ENCODE results near the gene C5orf22.
A peak's percentile ranks its signal among the peaks of the same experiment; 100 is the strongest.
"Not testable (repeated sequence)": the region's sequence is repeated elsewhere in the genome, so short reads cannot be mapped to it uniquely, and the experiment has no call there.

Gene C5orf22

DNA sequence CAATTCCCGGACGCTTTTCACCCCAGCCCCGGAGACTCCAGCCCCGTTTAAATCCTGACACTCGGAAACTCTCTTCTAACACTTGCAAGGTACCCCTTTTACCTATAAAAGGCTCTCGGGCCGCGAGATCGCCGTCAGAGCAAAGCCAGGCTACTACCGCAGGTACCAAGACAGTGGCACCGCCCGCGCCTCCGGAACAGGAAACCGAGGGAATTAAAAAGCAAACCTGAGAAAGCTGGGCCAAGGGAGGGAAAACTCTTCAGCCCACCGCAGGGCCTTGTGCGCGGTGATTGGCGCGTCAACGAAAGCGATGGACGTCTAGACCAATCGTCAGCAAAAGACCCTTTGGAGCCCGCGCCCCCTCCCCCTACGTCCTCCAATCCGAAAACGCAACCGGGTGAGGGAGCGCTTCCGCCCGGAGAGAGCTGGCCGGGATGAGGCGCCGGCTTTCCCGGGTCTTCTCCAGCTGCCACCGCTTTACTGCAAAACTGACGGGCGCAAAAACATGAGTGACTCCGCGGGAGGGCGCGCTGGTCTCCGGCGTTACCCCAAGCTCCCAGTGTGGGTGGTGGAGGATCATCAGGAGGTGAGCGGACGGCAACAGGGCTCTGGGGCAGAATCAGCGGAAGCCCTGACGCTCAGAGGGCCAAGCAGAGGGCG is at the start of gene C5orf22, which contains the start of gene DROSHA:
Gene C5orf22 (plus strand): TSS at position 414 of the 660 bp plus-strand sequence. CDS start 92 bp downstream, at position 506.
Gene DROSHA (minus strand): TSS at position 206 of the 660 bp plus-strand sequence. CDS start 3,034 bp downstream, outside the sequence.
- peak; percentile 93 for DNase-seq

DNA sequence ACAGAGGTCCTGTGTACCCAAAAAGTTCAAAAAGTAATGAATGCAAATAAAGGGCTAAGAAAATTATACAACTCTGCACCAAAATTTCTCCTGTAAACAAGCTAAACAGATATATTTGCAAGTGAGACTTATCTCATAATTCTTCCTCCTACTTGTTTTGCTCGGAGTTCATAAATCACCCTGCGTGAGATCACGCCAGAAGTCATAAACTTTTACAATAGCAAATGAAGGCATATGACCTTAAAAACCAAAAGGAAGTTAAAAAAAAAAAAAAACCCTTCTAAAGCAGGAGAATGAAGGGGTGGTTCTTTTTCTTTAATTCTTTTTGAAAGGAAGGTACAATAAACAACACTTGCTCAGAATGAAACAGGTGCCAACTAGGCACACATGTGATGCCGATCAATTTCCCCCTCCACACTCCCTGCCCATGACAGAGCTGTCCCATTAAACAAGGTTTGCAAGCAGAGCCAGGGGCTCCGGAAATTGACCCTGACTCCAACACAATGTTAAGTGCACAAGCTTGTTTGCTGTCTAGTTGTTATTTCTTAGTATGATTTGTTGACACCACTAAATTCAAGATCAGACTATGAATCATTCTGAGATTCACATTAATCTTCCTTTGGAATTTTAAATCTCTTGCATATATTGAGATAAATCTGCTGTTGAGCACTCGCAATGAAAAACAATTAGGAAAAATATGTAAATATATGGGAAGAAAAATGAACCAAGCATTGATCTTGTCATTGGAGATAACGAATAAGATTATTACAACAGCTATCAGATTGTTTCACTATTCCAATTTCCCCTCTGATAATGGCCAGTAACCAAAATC is 46.5 kb upstream of the C5orf22 start:
- DNase-seq = no peak

DNA sequence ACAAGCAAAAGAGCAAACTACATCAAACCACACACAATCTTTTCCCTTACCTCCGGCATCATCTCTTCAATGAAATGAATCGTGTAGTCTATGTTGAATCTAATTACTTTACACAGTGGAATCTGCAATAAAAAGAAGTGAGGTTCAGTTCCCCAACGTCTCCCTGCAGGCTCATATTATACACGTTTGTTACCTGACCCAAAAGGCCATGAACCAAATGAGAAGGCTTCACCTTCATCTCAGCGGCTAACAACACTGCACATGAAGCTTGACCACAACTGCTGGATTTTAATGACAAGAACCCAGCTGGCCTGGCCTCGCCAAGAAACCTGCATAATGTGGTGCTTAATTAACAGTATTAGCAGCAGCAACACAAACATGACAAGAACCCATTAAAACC is 45.7 kb upstream of the C5orf22 start:
- DNase-seq = no peak

DNA sequence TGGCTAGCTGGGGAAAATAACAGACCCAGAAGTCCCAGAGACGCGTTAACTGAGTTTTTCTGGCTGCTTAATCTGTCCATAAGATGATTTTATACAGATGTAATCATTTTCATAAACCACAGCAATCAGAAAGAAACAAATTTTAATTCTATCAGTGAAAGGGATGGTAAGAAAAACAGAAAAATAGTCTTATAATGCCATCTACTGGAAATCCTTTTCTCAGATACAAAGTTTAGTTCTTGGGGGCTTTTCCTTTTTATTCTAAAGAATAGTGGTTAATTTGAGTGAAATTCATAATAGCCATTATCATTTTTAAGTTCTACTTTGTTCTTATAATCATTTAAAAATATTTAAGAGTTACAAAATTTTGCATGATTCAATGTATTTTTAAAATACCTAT is 44.6 kb upstream of the C5orf22 start:
- no peak for DNase-seq

DNA sequence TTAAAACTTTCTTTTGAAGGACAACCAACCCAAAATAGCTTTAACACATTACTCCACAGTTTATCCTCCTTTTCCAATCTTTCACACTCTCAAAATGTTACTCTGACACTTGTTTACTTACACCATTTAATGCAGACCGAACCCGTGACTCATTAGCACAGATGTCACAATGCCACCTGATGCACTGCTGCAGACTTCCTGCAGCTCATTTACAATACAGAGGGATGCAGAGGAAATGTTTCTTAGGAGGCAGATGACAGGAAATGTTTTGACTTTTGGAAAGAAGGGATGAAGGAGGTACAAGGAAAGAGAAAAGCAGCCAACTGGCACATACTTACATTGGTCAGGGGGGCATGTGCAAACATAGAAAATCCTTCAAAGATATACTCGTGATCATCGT is 39.2 kb upstream of the C5orf22 start:
- no peak for DNase-seq

DNA sequence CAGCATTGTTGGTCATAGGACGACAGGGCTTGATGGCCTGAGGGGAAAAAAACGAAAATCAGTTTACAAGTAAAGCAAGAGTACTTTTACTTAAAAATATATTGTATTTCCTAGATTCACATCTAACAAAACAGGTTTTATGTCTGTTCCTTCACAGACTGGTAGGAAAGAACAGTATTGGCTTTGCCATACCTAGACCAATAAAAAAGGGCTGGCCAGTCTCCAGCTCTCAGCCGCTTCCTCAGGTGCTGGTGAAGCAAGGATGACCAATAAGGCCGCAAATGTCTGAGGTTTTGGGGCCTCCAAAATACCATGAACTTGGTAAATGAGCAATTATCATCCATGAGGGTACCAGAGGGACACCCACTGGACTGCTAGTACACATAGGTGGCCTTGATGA is 36.8 kb upstream of the C5orf22 start:
- no peak for DNase-seq

DNA sequence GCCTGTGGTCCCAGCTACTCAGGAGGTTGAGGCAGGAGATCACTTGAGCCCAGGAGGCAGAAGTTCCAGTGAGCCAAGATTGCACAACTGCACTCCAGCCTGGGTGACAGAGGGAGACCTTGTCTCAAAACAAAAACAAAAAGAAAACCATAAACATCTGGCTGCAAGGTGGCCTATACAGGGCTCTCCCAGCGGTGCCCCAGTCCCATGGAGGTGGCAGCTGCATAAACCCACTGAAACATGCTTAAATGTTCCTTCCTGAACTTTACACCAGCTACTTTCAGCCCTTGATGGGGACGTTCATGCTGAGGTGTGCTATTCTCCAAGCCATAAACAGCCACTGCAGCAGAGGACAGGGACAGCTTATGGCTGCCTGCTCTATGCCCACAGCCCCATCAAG is 35.8 kb upstream of the C5orf22 start:
- DNase-seq = no peak

DNA sequence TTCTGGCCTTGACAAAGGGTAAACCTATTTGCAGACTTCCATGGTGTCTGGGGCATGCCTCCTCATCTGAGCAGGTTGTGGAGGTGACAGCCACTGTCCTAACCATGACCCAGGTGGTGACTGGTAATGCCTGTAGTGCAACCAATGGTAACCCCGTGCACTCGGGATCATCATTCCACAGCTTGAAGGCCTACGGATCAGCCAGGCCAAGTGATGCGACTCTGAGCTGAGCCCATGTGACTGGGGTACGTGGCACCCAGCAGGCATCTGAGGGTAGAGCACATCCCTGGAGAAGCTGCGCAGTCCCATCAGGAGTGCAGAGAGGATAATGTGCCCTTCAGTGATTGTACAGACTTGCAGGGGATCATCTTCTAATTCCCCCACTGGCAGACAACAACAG is 35.2 kb upstream of the C5orf22 start:
- no peak for DNase-seq

DNA sequence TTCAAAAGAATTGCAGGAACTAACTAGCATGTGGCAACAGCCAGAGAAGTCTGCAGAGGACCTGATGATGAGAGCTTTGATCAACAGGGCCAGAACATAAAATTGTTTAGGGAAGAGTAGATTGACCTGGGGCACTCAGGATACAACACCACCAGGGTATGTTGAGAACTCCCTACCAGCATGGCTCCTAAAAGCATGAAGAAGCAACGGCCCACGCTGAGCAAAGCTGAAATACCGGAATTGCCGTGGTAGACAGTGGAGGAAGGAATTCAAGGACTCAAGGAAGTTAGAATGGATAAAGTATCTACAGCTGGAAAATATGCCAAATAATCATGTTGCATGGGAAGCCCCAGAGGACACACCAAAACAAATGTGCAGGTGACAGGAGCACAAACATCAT is 31.8 kb upstream of the C5orf22 start:
- no peak for DNase-seq

DNA sequence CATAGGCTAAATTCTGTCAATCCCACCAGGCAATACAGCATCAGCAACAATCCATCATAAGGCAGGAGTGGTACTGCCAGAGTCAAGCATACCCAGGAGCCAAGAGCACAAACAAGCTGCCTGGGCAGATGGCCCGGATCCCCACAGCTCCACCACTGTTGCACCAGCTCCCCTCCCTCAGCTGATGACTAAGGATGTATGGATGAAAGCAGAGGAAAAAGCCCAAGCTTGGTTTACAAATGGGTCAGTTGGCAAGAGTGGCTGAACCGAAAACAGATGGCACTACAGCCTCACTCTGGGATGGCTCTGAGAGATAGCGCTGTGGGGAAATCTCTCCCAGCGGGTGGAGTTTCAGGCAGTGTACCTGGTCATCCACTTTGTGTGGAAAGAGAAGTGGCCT is 29.6 kb upstream of the C5orf22 start:
- DNase-seq = no peak

DNA sequence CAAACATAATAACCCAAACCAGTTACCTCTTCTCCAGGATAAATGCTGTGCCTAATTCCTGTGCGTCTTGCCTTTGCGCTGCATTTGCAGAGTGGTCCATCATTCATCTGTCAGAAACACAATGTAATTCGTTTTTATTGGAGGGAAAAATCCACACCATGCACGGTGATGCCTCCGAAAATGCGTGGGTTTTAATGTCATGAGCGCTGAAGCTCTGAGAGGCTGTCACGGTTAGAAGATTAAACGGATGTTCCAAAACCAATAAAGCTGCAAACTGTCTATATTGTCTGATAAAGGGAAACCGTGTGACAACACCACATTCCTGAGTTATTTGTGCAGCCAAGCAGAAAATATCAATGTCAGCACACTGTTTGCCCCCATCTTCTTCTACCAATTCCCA is 27.6 kb upstream of the C5orf22 start:
- DNase-seq = no peak

DNA sequence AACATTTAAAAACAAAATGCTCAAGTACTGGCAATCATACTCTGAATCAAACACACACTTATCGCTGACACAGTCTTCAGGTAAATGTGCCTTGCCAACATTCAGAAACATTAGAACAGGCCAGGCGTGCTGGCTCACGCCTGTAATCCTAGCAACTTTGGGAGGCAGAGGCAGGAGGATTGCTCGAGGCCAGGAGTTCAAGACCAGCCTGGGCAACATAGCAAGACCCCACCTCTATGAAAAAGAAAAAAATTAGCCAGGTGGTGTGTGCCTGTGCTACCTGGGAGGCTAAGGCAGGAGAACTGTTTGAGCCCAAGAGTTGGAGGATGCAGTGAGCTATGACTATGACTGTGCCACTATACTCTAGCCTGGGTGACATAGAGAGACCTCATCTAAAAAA is 20.8 kb upstream of the C5orf22 start:
- DNase-seq = no peak

DNA sequence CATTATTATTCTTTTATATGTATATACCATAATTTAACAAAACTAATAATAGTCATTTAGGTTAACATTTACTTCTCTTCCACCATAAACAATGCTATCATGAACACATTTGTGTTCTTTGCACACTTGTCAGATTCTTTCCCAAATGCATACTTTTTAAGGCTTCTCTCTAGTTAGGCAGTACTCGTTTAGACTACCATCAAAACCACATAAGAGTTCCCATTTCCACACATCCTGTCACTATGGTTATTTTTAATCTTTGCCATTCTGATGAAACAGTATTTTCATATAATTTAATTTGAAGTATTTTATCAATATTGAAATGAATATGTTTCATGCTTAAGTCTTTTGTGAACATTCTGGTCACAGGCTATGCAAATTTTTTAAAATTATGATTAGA is 15.3 kb upstream of the C5orf22 start:
- DNase-seq = no peak

DNA sequence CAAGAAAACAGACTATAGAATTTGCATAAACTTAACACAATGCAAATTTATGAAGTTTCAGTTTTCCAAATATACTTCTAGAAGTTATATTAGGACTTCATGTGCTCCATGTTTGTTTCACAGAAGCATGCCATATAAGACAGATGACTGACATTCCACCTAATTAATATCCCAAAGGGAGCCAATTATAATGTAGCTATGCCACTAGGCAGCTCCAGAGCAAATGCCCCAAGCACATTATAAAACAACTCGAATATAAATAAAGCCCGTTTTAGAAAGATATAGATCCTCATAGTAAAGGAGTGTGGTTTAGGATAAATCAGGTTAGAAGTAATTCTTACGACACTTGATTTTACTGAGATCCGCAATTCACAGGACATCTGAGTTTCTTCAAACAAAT is 9.1 kb upstream of the C5orf22 start:
- DNase-seq = no peak

DNA sequence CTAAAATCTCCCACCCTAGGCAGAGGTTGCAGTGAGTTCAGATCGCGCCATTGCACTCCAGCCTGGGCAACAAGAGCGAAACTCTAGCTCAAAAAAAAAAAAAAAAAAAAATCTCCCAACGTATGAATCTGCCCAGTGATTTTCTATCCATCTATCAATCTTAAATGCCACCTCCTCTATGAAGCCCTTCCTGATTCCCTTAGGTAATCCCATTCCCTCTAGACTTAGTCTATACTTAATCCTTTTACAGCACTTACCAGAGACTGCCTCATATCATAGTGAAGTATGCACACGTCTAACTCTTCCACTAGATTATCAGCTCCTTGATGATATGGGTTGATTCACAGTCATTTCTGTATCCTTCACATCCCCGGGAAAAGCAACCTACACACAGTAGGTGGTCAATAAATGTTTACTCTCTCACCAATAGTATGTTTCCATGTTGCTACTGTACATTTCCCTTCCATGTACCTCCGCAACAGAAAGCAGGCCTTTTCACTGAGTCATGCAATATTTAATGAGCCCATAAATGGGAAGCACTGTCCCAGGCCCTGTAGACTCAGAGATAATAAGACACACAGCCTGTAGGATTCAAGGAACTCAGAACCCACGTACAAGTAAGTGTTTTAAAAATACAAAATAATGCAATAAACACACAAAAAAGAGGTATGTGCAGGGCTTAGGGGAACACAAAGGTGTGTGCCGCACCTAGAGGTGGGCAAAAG is 1.4 kb upstream of the C5orf22 start:
- no peak for DNase-seq

DNA sequence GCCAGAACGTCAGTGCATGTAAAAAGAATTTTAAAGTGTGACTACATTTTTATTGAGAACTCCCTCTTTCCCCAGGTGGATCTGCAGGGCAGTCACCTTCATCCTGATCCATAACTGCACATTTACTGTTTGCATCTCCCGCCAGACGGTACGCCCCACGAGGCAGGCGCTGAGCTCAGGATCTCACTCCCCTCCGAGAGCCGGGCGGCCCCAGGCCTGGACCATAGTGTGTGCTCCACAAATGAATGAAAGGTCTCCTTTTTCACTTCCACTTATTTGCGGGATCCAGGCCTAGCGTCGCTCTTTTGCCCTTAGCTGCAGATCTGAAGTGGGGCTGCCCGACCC is 586 bp upstream of the C5orf22 start:
- DNase-seq = no peak

DNA sequence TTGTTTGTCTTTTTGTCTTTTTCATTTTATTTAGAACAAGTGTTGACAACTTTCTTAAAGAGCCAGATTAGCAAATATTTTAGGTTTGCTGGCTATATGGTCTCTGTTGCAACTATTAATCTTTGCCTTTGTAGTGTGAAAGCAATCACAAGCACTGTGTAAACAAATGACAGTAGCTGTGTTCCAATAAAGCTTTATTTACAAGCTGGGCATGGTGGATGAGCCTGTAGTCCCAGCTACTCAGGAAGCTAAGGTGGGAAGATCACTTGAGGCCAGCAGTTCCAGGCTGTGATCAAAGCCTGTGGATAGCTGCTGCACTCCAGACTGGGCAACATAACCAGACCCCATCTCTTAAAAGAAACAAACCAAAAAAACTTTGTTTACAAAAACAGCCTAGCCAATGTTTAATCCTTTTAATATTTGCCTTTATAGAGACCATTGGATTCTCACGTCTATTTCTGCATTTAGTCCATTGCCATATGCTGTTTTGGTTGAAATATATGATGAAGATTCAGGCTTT is 2.5 kb downstream of the C5orf22 start:
- no peak for DNase-seq

DNA sequence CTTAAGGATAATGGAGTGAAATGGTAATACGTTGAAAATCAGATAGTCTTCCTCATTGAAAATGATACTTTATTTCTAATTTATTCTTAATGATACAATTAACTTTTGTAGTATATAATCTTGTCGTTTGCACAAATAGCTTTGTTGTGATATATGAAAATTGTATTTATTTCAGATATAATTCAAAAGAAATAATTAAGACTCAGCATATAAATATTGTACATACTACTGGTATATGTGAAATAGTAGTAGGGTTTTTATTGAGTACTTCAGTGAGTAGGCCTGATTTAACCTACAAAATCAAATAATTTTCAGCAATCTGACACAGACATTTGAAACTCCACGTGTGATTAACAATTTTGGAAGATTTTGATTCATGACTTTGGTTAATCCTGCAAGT is 4.8 kb downstream of the C5orf22 start:
- no peak for DNase-seq

DNA sequence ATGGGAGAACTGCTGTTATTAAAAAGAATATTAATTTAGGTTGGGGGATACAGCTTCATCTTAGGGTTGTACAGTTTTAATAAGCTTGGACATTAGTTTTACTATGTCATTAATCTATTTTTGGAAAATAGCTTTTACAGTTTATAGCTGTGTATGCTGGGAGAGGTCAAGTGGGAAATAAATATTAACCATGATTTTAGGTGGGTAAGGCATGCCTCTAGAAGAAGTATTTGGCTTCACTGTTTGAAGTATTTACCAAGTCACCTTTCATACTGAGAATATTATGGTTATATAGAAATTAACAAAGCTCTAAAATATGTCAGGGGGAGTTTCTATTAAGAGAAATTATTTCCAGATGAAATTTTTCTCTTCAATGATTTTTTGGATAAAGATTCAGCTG is 5.2 kb downstream of the C5orf22 start:
- DNase-seq = no peak

DNA sequence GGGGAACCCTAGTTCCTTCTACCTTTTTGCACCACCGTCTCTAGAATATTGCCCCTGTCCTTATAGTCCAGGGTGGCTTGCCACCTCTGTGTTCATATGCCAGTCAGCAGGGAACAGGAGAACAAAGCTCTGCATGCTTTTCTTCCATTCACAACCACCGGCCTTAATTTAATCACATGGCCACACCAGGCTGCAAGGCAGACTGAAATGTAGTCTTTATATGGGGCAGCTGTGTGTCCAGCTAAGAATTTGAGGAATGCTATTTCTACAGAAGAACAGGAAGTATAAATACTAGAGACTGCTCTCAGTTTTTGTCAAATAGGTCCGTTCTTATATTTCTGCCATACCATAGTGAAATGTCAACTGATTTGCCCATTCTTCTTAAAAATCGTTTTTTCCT is 5.8 kb downstream of the C5orf22 start:
- DNase-seq = no peak

DNA sequence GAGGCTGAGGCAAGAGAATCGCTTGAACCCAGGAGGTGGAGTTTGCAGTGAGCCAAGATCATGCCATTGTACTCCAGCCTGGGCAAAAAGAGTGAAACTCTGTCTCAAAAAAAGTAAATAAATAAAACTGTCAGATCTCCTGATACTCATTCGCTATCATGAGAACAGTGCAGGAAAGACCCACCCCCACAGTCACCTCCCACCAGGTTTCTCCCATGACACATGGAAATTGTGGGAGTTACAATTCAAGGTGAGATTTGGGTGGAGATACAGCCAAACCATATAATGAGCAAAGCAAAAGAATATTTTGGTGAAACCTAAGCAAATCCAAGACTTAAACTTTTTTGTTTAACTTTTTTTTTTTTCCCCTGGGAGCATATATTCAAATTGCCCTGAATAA is 17.0 kb downstream of the C5orf22 start:
- DNase-seq = not testable (repeated sequence)

DNA sequence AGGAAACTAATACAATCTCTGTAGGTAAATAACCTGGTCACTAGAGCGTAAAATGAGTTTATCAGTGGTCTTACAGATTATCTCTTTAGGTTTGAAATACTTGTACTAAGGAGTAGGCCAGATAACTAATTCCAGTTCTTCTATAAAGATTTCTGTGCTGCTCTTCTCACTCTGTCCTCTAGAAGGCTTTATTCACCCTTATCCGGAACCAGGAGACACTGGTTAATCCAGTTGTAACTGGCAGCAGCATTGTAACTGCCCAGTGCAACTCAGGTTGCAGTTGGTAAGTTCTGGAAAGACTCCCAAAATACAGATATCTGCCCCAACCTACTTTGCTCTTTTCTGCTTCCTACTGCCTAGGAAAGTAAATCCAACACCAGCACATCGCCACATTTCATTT is 19.8 kb downstream of the C5orf22 start:
- no peak for DNase-seq

DNA sequence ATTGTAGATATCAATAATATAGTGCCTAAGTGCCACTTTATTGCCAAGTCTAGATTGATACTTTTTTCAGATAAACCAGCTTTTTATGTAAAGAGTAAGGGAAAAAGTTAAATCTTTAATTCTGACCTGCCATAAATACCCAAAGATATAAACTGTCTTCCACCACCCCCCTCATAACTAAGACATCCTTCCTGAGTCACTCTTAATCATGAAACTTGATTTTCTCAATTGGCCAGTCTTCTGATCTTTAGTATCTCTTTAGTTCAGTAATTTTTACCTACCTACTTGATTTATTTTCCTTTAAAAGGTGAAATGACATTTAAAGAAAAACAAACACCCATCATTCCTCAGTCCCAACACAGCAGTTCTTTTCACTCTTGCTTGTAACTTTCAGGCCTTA is 21.8 kb downstream of the C5orf22 start:
- no peak for DNase-seq

DNA sequence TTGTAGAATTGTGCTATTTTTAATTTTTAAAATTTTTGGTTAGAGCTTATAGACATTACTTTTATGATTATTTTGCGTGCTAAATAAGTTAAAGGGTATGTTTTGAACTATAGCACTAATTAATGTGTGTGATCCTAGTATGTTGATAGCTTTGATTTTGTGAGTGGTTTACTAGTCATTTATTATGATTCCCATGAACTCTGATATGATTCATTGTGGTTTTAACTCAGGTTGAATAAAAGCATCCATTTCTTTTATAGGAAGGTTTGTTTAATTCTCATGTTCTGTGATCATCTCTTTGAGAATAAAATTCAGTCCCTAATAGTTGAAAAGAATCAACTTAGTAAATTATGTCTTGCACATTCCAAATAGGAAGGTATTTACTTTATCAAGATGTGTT is 22.5 kb downstream of the C5orf22 start:
- no peak for DNase-seq

All from kidney glomerular epithelial cell (primary cell).